Duodenal mucosa (tissue), 2 donors: ENCODE measurements around the gene BIRC5.

ENCODE experiments used
- H3K27ac ChIP-seq: one replicate; pipeline ENCODE4 v1.7.0; 2013; ENCODE audit warnings: low read depth, low read length
- H3K27me3 ChIP-seq, 2 donors: one replicate each; pipeline ENCODE4 v1.7.0; 2013; ENCODE audit warnings: low read length in 2 of 2, control low read depth in 1 of 2; ENCODE audit not compliant: insufficient read depth in 2 of 2, control insufficient read depth in 1 of 2
- H3K36me3 ChIP-seq, 2 donors: one replicate each; pipeline ENCODE4 v1.7.0; 2013; ENCODE audit warnings: low read length in 2 of 2, control low read depth in 1 of 2; ENCODE audit not compliant: insufficient read depth in 2 of 2, control insufficient read depth in 1 of 2
- H3K4me1 ChIP-seq, 2 donors: one replicate each; pipeline ENCODE4 v1.7.0; 2013; ENCODE audit warnings: low read length in 2 of 2, control low read depth in 1 of 2; ENCODE audit not compliant: insufficient read depth in 2 of 2, control insufficient read depth in 1 of 2
- H3K4me3 ChIP-seq, 2 donors: one replicate each; pipeline ENCODE4 v1.7.0; 2013; ENCODE audit warnings: low read length in 2 of 2, low read depth in 1 of 2
- H3K9ac ChIP-seq, 2 donors: one replicate each; pipeline ENCODE4 v1.7.0; 2013; ENCODE audit warnings: low read length in 2 of 2, low read depth in 1 of 2
- H3K9me3 ChIP-seq, 2 donors: one replicate each; pipeline ENCODE4 v1.7.0; 2013; ENCODE audit warnings: low read length in 2 of 2, control low read depth in 1 of 2; ENCODE audit not compliant: control insufficient read depth in 1 of 2

BIRC5 gene

DNA sequence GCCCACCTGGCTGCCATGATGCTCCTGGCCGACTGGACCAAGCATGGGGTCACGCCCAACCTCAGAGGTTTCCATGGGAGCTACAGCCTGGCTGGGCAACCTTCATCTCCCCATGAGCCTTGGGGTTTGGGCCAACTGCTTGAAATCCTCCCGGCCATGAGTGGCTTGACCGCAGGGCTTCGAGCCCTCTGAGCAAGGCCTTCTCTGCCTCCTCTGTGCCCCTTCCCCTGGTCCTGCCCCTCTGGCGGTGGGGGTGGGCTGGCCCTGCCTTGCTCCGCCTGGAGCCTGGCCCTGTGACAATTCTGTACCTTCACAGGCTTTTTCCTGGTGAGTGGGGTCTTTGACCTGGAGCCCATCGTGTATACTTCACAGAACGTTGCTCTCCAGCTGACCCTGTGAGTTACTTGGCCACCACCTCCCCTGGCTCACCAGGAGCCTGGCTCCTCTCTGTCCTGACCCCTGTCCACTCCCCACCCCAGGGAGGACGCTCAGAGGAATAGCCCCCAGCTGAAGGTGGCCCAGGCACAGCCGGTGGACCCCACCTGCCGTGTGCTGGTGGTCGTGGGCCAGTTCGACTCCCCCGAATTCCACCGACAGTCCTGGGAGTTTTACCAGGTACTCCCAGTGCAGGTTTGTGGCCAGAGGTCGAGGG is 8.8 kb upstream of the BIRC5 start:
- H3K4me3 ChIP-seq = no peak overlapping the region
- H3K4me1 ChIP-seq = no peaks in the 10 kb centered on the region
- no peak overlapping the region for H3K9ac ChIP-seq
- H3K27me3 ChIP-seq = no peaks in the 10 kb centered on the region
- H3K36me3 ChIP-seq = peaks cover 3 to 19% of the 10 kb centered on the region in 2 donors
- H3K27ac ChIP-seq = no peak overlapping the region
- H3K9me3 ChIP-seq = no peaks in the 10 kb centered on the region

- H3K4me1 ChIP-seq = no peaks in the 10 kb centered on the region
- peaks cover 3 to 19% of the 10 kb centered on the region in 2 donors for H3K36me3 ChIP-seq
- H3K4me3 ChIP-seq = no peak overlapping the region
- H3K27ac ChIP-seq = no peak overlapping the region
- H3K9me3 ChIP-seq = no peaks in the 10 kb centered on the region
- no peak overlapping the region for H3K9ac ChIP-seq
- H3K27me3 ChIP-seq = no peaks in the 10 kb centered on the region
Measured at GRCh38 chr17:78206298-78206697, 7.8 kb upstream of the BIRC5 start.

DNA sequence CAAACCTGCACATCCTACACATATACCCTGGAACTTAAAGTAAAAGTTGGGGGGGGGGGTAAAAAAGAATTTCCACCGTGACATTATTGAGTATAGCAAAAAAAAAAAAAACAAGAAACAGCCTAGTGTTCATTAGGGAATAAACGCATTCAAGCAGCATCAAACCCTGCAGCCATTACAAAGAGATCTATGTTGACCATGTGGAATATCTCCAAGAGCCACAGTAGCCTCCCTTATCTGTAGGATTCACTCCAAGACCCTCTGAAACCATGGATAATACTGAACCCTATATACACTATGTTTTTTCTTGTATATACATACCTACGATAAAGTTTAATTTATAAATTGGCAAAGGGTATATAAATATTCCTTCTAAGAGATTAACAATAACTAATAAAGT is 5.6 kb upstream of the BIRC5 start:
- no peaks in the 10 kb centered on the region for H3K4me1 ChIP-seq
- H3K36me3 ChIP-seq = peaks cover 1 to 14% of the 10 kb centered on the region in 2 donors
- no peak overlapping the region for H3K9ac ChIP-seq
- H3K27ac ChIP-seq = no peak overlapping the region
- H3K9me3 ChIP-seq = no peaks in the 10 kb centered on the region
- H3K4me3 ChIP-seq = no peak overlapping the region
- no peaks in the 10 kb centered on the region for H3K27me3 ChIP-seq

GRCh38 chr17:78210111-78210510 is 3.9 kb upstream of the BIRC5 start:
- Histone ChIP-seq H3K27me3 (no peaks in the 10 kb centered on the region), H3K27ac (no peak overlapping the region), H3K4me1 (peaks cover 5 to 10% of the 10 kb centered on the region in 2 donors), H3K36me3 (peaks cover 0 to 7% of the 10 kb centered on the region in 2 donors), H3K9ac (no peak overlapping the region), H3K9me3 (no peaks in the 10 kb centered on the region), H3K4me3 (no peak overlapping the region)

- H3K4me3 ChIP-seq = no peak overlapping the region
- H3K27me3 ChIP-seq = no peaks in the 10 kb centered on the region
- no peak overlapping the region for H3K27ac ChIP-seq
Measured at GRCh38 chr17:78211032-78211431, 3.0 kb upstream of the BIRC5 start.

GRCh38 chr17:78214706-78215061 is 631 bp downstream of the BIRC5 start:
- no peaks in the 10 kb centered on the region for H3K36me3 ChIP-seq
- H3K4me3 ChIP-seq = peak overlapping the region; percentile 55 to 80
- peak overlapping the region; percentile 14 to 57 for H3K9ac ChIP-seq

More at GRCh38 chr17:78211032-78211431, 3.0 kb upstream of the BIRC5 start:
- Histone ChIP-seq H3K9me3 (no peaks in the 10 kb centered on the region), H3K4me1 (peaks cover 5 to 11% of the 10 kb centered on the region in 2 donors), H3K36me3 (peaks cover 0 to 4% of the 10 kb centered on the region in 2 donors), H3K9ac (no peak overlapping the region)

DNA sequence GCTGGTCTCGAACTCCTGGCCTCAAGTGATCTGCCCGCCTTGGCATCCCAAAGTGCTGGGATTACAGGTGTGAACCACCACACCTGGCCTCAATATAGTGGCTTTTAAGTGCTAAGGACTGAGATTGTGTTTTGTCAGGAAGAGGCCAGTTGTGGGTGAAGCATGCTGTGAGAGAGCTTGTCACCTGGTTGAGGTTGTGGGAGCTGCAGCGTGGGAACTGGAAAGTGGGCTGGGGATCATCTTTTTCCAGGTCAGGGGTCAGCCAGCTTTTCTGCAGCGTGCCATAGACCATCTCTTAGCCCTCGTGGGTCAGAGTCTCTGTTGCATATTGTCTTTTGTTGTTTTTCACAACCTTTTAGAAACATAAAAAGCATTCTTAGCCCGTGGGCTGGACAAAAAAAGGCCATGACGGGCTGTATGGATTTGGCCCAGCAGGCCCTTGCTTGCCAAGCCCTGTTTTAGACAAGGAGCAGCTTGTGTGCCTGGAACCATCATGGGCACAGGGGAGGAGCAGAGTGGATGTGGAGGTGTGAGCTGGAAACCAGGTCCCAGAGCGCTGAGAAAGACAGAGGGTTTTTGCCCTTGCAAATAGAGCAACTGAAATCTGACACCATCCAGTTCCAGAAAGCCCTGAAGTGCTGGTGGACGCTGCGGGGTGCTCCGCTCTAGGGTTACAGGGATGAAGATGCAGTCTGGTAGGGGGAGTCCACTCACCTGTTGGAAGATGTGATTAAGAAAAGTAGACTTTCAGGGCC is 5.5 kb downstream of the BIRC5 start:
- no peak overlapping the region for H3K9ac ChIP-seq
- no peak overlapping the region for H3K4me3 ChIP-seq
- H3K4me1 ChIP-seq = peaks cover 3 to 6% of the 10 kb centered on the region in 2 donors
- H3K27ac ChIP-seq = no peak overlapping the region
- H3K36me3 ChIP-seq = peaks cover 5 to 9% of the 10 kb centered on the region in 2 donors
- H3K9me3 ChIP-seq = no peaks in the 10 kb centered on the region
- no peaks in the 10 kb centered on the region for H3K27me3 ChIP-seq

More at GRCh38 chr17:78214706-78215061, 631 bp downstream of the BIRC5 start:
- Histone ChIP-seq H3K27ac (no peak overlapping the region), H3K4me1 (peaks cover 5 to 11% of the 10 kb centered on the region in 2 donors), H3K9me3 (no peaks in the 10 kb centered on the region), H3K27me3 (no peaks in the 10 kb centered on the region)

- Histone ChIP-seq H3K27me3 (peaks cover 0 to 6% of the 10 kb centered on the region in 2 donors), H3K27ac (no peak overlapping the region), H3K4me1 (peaks cover 0 to 6% of the 10 kb centered on the region in 2 donors), H3K9ac (no peak overlapping the region), H3K36me3 (peaks cover 5 to 9% of the 10 kb centered on the region in 2 donors), H3K4me3 (no peak overlapping the region), H3K9me3 (no peaks in the 10 kb centered on the region)
Measured at GRCh38 chr17:78223061-78223460, 9.0 kb downstream of the BIRC5 start.

GRCh38 chr17:78223765-78224164 is 9.7 kb downstream of the BIRC5 start:
- H3K9me3 ChIP-seq = no peaks in the 10 kb centered on the region
- H3K4me3 ChIP-seq = no peak overlapping the region
- H3K27me3 ChIP-seq = peaks cover 4 to 9% of the 10 kb centered on the region in 2 donors
- H3K9ac ChIP-seq = no peak overlapping the region
- H3K27ac ChIP-seq = no peak overlapping the region
- H3K4me1 ChIP-seq = peaks cover 0 to 6% of the 10 kb centered on the region in 2 donors
- peaks cover 5 to 9% of the 10 kb centered on the region in 2 donors for H3K36me3 ChIP-seq
